ENCODE data around the gene VTI1A. TPM values are rescaled to one million over a fixed set of nuclear protein-coding genes. Genes with fewer than 3 reads are reported as not detected.

Gene VTI1A
- total and polyA plus RNA-seq, 2 of the 13 experiments (the other 11 are each of a cell fraction or from before 2014, with no cell fraction given): 11.7 to 32.7 TPM

- Histone ChIP-seq H3K36me3 (replicated peaks in 1 of 2; ENCODE audit: control insufficient read depth in 1 of 2, insufficient read depth in 2 of 2, low read length in 2 of 2) (no peaks in the 10 kb centered on the region), H3K4me3 (replicated peaks in 1 of 3; ENCODE audit: insufficient read depth in 1 of 3, low read depth in 2 of 3, low read length in 3 of 3) (no peak overlapping the region), H3K27me3 (ENCODE audit: control insufficient read depth in 1 of 2, insufficient read depth in 2 of 2, low read length in 2 of 2) (no peaks in the 10 kb centered on the region), H3K9me3 (ENCODE audit: low read length) (no peaks in the 10 kb centered on the region), H3K4me1 (ENCODE audit: insufficient read depth, low read length) (peaks cover 42% of the 10 kb centered on the region), H4K20me1 (ENCODE audit: insufficient read depth, low read length) (no peaks in the 10 kb centered on the region), H2AFZ (ENCODE audit: low read length) (no peak overlapping the region), H3K4me2 (ENCODE audit: low read depth, low read length) (peak overlapping the region; percentile 4; the same call in 1 of the 2 replicates), H3K9ac (ENCODE audit: insufficient read depth, low read depth, low read length) (no peak overlapping the region), H3K79me2 (ENCODE audit: insufficient read depth, low read length) (no peaks in the 10 kb centered on the region), H3K27ac (ENCODE audit: extremely low read length, insufficient read depth, low read length) (peak overlapping the region; percentile 27)
- WGBS (ENCODE audit: low lambda C conversion rate): 63% methylated on average over 1 of the region's 1 CpG
- intact Hi-C loops (cut with micrococcal nuclease; ENCODE audit: unreplicated experiment) (no loop called here), in situ Hi-C loops (cut with HindIII; ENCODE audit: extremely low pct_ligation_motif_present, low pct_unique_long_range_greater_than_20kb) (no loop called here)
- POLR2A ChIA-PET: no interaction called here
- DNase-seq (ENCODE audit: low spot score) (peak; percentile 42), ATAC-seq (peak; percentile 62), FAIRE-seq (peak; percentile 30)
- CTCF ChIA-PET (ENCODE audit: low intra/inter-chr PET ratio, low total read pairs): no interaction called here
- BruUV-seq (replicated peaks): no TSS peak
- no peak for TF ChIP-seq CC2D1A (CRISPR knock-in tag; IDR thresholded peaks at IDR 0.05)
- no peak for TF ChIP-seq DMTF1 (CRISPR knock-in tag; IDR thresholded peaks at IDR 0.05)
- no peak for TF ChIP-seq SMC3 (IDR thresholded peaks at IDR 0.05; ENCODE audit: low read length)
- no peak for TF ChIP-seq TEAD2 (CRISPR knock-in tag; IDR thresholded peaks at IDR 0.05)
- peak; percentile 53; the same call in 1 of the 2 replicates for TF ChIP-seq GATAD2A (CRISPR knock-in tag; IDR thresholded peaks at IDR 0.05)
- TF ChIP-seq ZNF44 (CRISPR knock-in tag; IDR thresholded peaks at IDR 0.05): no peak
- TF ChIP-seq ZNF724P (CRISPR knock-in tag; IDR thresholded peaks at IDR 0.05; ENCODE audit: borderline replicate concordance): no peak
- TF ChIP-seq GABPB1 (CRISPR knock-in tag; IDR thresholded peaks at IDR 0.05): peak; percentile 42; the same call in 1 of the 2 replicates
- no peak for TF ChIP-seq ZNF331 (CRISPR knock-in tag; IDR thresholded peaks at IDR 0.05)
- TF ChIP-seq TCF7 (IDR thresholded peaks at IDR 0.05; ENCODE audit: low read depth): peak; percentile 51; the same call in 1 of the 2 replicates
- TF ChIP-seq ZBTB7B (CRISPR knock-in tag; IDR thresholded peaks at IDR 0.05): no peak
- no peak for TF ChIP-seq HOXA9 (CRISPR knock-in tag; IDR thresholded peaks at IDR 0.05; ENCODE audit: borderline replicate concordance)
- TF ChIP-seq RXRB (CRISPR knock-in tag; IDR thresholded peaks at IDR 0.05; ENCODE audit: borderline replicate concordance): peak; percentile 40; the same call in 1 of the 2 replicates
- TF ChIP-seq ZNF318 (CRISPR knock-in tag; IDR thresholded peaks at IDR 0.05): no peak
- no peak for TF ChIP-seq ZSCAN20 (CRISPR knock-in tag; IDR thresholded peaks at IDR 0.05; ENCODE audit: borderline replicate concordance)
- no peak for TF ChIP-seq ZNF451 (CRISPR knock-in tag; IDR thresholded peaks at IDR 0.05)
Observed at GRCh38 chr10:112774210-112774609, 327.2 kb downstream of the VTI1A start.

All from HepG2 (cell line).